GM12872 (cell line): ENCODE results near the gene SIAH1.

Experiments
- CTCF ChIP-seq: IDR thresholded peaks from 3 replicates; pipeline ENCODE4 v1.5.1; 2011; ENCODE audit warnings: low read depth, mild to moderate bottlenecking, low read length, moderate library complexity; ENCODE audit not compliant: insufficient read depth

The SIAH1 gene

GRCh38 chr16:48384520-48385252, 527 bp downstream of the SIAH1 start:
- TF ChIP-seq CTCF, result no peak

- no peak for TF ChIP-seq CTCF
Measured at GRCh38 chr16:48383877-48384519, 1.2 kb downstream of the SIAH1 start.

- no peak for TF ChIP-seq CTCF
Measured at GRCh38 chr16:48383009-48383876, 2.0 kb downstream of the SIAH1 start.

GRCh38 chr16:48382131-48382530, 3.1 kb downstream of the SIAH1 start:
- TF ChIP-seq CTCF, result no peak

GRCh38 chr16:48381201-48381600, 4.0 kb downstream of the SIAH1 start:
- no peak for TF ChIP-seq CTCF

GRCh38 chr16:48378836-48379235, 6.4 kb downstream of the SIAH1 start:
- no peak for TF ChIP-seq CTCF

GRCh38 chr16:48378276-48378675, 6.9 kb downstream of the SIAH1 start:
- no peak for TF ChIP-seq CTCF
